ENCODE data around the gene CCNH. TPM values are rescaled to one million over a fixed set of nuclear protein-coding genes. Genes with fewer than 3 reads are reported as not detected.

CCNH gene
- total RNA-seq, 1 experiment from 2014 or later, result 63.2 TPM

GRCh38 chr5:87367243-87367642 is 45.5 kb downstream of the CCNH start:
- Histone ChIP-seq H3K36me3 (ENCODE audit: control insufficient read depth in 1 of 2, insufficient read depth in 2 of 2, low read length in 2 of 2) (peaks cover 0 to 12% of the 10 kb centered on the region in 2 experiments), H3K9me2 (ENCODE audit: insufficient read depth) (no peaks in the 10 kb centered on the region), H3K79me2 (ENCODE audit: insufficient read depth, low read length) (no peaks in the 10 kb centered on the region; the same call in 1 of the 2 replicates), H3K4me2 (ENCODE audit: low read length) (no peak overlapping the region), H4K20me1 (ENCODE audit: insufficient read depth) (no peaks in the 10 kb centered on the region), H3K4me3 (replicated peaks in 1 of 2; ENCODE audit: low read depth in 1 of 2, low read length in 2 of 2) (no peak overlapping the region), H3K4me1 (ENCODE audit: control insufficient read depth in 1 of 2, insufficient read depth in 2 of 2, low read length in 2 of 2) (no peaks in the 10 kb centered on the region), H3K9me3 (ENCODE audit: control insufficient read depth in 1 of 2, insufficient read depth in 1 of 2, low read depth in 1 of 2, low read length in 2 of 2) (no peaks in the 10 kb centered on the region), H3K9ac (ENCODE audit: low read length) (no peak overlapping the region), H3K27me3 (ENCODE audit: insufficient read depth, low read length) (no peaks in the 10 kb centered on the region), H3K27ac (ENCODE audit: low read depth, low read length) (no peak overlapping the region), H2AFZ (ENCODE audit: low read depth, low read length, poor library complexity, severe bottlenecking) (no peak overlapping the region)
- intact Hi-C loops (cut with micrococcal nuclease), result no loop called here
- CTCF ChIA-PET, result no interaction called here
- DNase-seq (ENCODE audit: low read depth, low spot score), result no peak
- RAD21 ChIA-PET (ENCODE audit: low non-redundant PET in 1 of 2, low total read pairs in 2 of 2, uncharacterized antibody in 2 of 2, unreplicated experiment in 2 of 2), result no interaction called here
- ATAC-seq, result no peak
- TF ChIP-seq ELF1 (IDR thresholded peaks at IDR 0.05; ENCODE audit: borderline replicate concordance, low read depth), result no peak
- TF ChIP-seq YY1 (IDR thresholded peaks at IDR 0.05; ENCODE audit: extremely low read depth, insufficient replicate concordance, low read depth, low read length), result no peak
- TF ChIP-seq EZH2 (IDR thresholded peaks at IDR 0.05), result no peak
- no peak for TF ChIP-seq SRF (IDR thresholded peaks at IDR 0.05; ENCODE audit: low read depth)
- no peak for TF ChIP-seq CBX3 (IDR thresholded peaks at IDR 0.05; ENCODE audit: low read depth)
- TF ChIP-seq ZNF274 (IDR thresholded peaks at IDR 0.05; ENCODE audit: low read depth, low read length), result no peak
- TF ChIP-seq TCF7L2 (IDR thresholded peaks at IDR 0.05; ENCODE audit: borderline replicate concordance, extremely low read depth, insufficient read depth, insufficient read length), result no peak
- no peak for TF ChIP-seq ZFX (IDR thresholded peaks at IDR 0.05)
- no peak for TF ChIP-seq JUND (IDR thresholded peaks at IDR 0.05)
- TF ChIP-seq SIN3A (IDR thresholded peaks at IDR 0.05; ENCODE audit: low read depth), result no peak
- no peak for TF ChIP-seq REST (IDR thresholded peaks at IDR 0.05; ENCODE audit: low read depth)
- TF ChIP-seq FOSL1 (IDR thresholded peaks at IDR 0.05; ENCODE audit: low read depth), result no peak
- no peak for TF ChIP-seq MAX (IDR thresholded peaks at IDR 0.05)
- no peak for TF ChIP-seq POLR2A (IDR thresholded peaks at IDR 0.05; ENCODE audit: borderline replicate concordance, extremely low read depth, insufficient read depth, insufficient read length)
- no peak for TF ChIP-seq SP1 (IDR thresholded peaks at IDR 0.05; ENCODE audit: low read depth)
- TF ChIP-seq CTCF (IDR thresholded peaks at IDR 0.05 in 2 of 3, conservative IDR thresholded peaks at IDR 0.05 in 1 of 3; ENCODE audit: borderline replicate concordance in 1 of 3, insufficient read depth in 1 of 3, low read depth in 2 of 3, low read length in 2 of 3), result no peak
- no peak for TF ChIP-seq ZBTB33 (IDR thresholded peaks at IDR 0.05; ENCODE audit: extremely low read depth, insufficient replicate concordance, low read length)
- no peak for TF ChIP-seq EGR1 (IDR thresholded peaks at IDR 0.05; ENCODE audit: low read depth)
- TF ChIP-seq RAD21 (IDR thresholded peaks at IDR 0.05; ENCODE audit: low read depth), result no peak
- no TSS peak for BruUV-seq (replicated peaks)
- POLR2A ChIA-PET, result no interaction called here

Data from HCT116 (cell line).